SH-SY5Y (cell line): ENCODE results near the gene CTNNB1.

Experiments
- GATA2 ChIP-seq: IDR thresholded peaks from 2 replicates; pipeline ENCODE4 v1.6.1; 2011; ENCODE audit warnings: mild to moderate bottlenecking, low read depth, low read length
- GATA3 ChIP-seq: IDR thresholded peaks from 2 replicates; pipeline ENCODE4 v1.6.1; 2011; ENCODE audit warnings: low read depth, mild to moderate bottlenecking, low read length, moderate library complexity

DNA sequence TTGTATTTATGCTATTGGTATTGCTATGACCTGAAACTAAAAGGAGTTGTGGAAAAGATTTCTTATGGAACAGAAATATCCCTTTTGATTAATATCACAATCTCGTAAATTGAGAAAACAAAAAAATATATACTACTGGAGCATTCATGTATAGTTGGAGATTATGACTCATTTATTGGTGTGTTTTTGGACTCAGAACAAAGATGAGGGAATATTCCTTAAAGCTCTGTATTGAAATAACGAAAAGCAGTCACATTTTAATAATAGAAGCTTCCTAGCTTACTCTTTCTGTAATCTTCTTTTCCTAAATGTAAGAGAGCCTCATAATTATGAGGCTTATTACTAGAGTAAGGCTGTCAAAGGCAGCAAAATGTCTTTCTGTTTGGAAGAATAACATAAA, 14.3 kb downstream of the CTNNB1 start:
- TF ChIP-seq GATA3 (no peak), GATA2 (no peak)
